ENCODE results near the gene ZNF787. TPM values are rescaled to one million over a fixed set of nuclear protein-coding genes. Genes with fewer than 3 reads are reported as not detected.
A peak's percentile ranks its signal among the peaks of the same experiment; 100 is the strongest.

ZNF787 gene
- 10 to 100 TPM; 49.1 to 61.2 (median 56.1) TPM for total RNA-seq
- long read RNA-seq, donor 1, transcript ZNF787-201 (2 exons, 386 nt) = minor isoform, 5 of 86 reads
- long read RNA-seq, donor 1, transcript ZNF787-203 (3 exons, 1,925 nt) = major isoform, 63 of 86 reads
- long read RNA-seq, donor 1, partial matches to known transcripts = 0 of 86 reads
- long read RNA-seq, donor 1, other reads (novel, unspliced or antisense) = 18 of 86 reads
- long read RNA-seq, donor 2, partial matches to known transcripts = 0 of 2 reads
- long read RNA-seq, donor 2, other reads (novel, unspliced or antisense) = 2 of 2 reads

DNA sequence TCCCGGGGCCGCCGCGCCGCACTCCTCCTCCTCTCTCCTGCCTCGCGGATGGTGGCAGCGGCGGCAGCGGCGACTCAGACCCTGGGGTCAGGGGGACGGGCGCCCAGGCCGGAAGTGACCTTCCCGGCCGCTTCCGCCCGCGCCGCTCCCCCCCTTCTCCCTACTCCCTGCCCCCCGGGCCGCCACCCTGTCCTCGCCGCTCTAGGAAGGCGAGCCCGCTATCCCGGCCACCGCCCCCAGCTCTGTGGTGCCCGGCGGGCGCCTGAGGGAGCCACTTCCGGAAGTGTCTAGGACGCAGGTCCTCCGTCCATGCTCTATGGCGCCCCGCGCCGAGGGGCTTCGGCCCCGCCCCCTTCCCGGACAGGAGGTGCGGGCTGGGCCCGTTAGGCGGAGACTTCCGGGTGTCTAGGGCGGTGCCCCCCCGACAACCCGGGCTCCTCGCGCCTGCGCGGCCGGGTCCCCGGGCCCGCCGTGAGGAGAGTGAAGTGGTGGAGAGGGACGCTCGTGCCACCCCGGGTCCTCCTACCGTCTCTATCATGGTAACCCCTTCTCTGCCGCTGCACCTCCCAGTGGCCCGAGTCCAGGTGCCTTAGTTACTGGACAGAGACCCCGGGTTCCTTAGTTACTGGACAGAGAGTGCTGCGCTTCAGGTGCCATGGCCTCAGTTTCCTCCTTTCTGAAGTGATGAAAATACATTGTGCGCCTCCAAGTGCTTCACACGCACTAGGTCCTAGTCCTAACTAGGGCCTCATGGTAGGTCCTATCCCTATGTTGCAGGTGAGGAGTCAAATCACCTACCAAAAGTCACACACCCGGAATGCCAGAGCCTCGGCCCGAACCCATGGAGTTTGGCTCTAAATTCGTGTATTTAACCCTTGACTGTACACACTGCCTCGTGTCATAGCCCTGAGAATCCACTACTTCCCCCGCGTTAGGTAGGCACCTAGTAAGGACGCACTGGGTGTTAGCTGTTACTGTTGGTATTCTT lies at the start of gene ZNF787:
Gene ZNF787, minus strand, starts transcription at position 116 of the 988 bp plus-strand sequence. CDS start 18,078 bp downstream, outside the sequence.
- no peaks in the 10 kb centered on the region for H3K36me3 ChIP-seq (ENCODE audit: low read depth)
- H3K4me1 ChIP-seq (ENCODE audit: low read depth) = peaks cover 43% of the 10 kb centered on the region
- peak; percentile 97 to 99 (median 99) for DNase-seq
- intact Hi-C loops (cut with DNase I, micrococcal nuclease) = no loop called here
- TF ChIP-seq, protein P1, sequence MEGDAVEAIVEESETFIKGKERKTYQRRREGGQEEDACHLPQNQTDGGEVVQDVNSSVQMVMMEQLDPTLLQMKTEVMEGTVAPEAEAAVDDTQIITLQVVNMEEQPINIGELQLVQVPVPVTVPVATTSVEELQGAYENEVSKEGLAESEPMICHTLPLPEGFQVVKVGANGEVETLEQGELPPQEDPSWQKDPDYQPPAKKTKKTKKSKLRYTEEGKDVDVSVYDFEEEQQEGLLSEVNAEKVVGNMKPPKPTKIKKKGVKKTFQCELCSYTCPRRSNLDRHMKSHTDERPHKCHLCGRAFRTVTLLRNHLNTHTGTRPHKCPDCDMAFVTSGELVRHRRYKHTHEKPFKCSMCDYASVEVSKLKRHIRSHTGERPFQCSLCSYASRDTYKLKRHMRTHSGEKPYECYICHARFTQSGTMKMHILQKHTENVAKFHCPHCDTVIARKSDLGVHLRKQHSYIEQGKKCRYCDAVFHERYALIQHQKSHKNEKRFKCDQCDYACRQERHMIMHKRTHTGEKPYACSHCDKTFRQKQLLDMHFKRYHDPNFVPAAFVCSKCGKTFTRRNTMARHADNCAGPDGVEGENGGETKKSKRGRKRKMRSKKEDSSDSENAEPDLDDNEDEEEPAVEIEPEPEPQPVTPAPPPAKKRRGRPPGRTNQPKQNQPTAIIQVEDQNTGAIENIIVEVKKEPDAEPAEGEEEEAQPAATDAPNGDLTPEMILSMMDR (IDR thresholded peaks at IDR 0.05) = no peak
- no peaks in the 10 kb centered on the region for H3K9me3 ChIP-seq
- peak; percentile 85 for ATAC-seq
- peak within 1 kb of the TSS; percentile 68 for H3K4me3 ChIP-seq

DNA sequence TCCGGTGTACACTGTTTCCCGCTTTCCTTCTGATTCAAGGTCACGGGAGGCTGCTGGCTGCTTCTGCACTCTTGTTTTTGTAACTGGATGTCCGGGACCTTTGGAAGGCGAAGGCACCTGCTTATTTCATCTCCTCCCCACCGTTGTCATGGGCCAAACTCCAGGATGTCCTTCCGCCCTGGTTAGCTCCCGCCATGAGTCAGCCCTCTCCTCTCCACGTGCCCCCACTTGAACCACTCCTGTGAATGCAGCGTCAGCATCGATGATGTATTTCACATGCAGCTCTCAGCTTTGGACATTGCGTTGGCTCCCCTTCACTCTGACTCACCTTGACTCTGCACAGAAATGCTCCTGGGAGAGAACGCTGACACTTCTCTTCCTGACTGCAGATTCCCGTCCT lies 49.2 kb upstream of the ZNF787 start:
- ATAC-seq (no peak), DNase-seq (no peak)
- intact Hi-C loops (cut with DNase I, micrococcal nuclease) = loop anchor here in 1 of 2 donors (10.0 kb wide), 1 partner anchor 95 kb away; no protein-coding TSS in a partner anchor
- TF ChIP-seq, protein P1 (IDR thresholded peaks at IDR 0.05) = no peak
- H3K4me3 ChIP-seq = no peak overlapping the region
- no peaks in the 10 kb centered on the region for H3K36me3 ChIP-seq (ENCODE audit: low read depth)
- H3K4me1 ChIP-seq (ENCODE audit: low read depth) = no peaks in the 10 kb centered on the region
- H3K9me3 ChIP-seq = no peaks in the 10 kb centered on the region

DNA sequence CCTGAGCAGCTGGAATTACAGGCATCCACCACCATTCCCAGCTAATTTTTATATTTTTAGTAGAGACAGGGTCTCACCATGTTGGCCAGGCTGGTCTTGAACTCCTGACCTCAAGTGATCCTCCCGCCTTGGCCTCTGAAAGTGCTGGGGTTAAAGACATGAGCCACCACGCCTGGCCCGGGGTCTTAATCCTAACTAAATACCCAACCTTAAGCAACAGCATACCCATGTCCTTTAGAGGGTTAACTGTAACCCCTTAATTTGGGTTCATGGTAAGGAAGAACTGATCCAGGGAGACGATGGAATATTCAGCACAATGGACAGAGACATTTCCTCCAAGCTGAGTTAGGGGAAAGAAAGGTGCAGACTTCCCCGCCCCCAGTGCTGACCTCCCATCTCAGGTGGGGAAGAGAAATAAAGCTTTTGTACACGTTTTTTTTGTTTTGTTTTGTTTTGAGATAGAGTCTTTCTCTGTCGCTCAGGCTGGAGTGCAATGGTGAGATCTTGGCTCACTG lies 46.0 kb upstream of the ZNF787 start:
- intact Hi-C loops (cut with DNase I, micrococcal nuclease) = no loop called here

DNA sequence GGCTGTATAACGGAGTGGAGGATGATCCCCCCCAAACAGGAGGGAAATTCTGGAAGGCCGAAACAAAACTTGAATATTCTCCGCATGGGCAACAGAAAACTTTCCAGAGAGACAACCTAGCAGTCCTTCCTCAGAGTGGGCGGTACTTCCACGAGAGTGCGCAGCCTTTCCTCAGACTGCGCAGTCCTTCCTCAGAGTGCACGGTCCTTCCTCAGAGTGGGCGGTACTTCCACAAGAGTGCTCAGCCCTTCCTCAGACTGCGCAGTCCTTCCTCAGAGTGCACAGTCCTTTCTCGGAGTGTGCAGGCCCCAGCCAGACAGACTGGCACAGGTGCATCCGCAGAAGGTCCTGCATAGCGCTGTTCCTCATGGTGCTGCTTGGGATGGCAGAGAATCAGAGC lies 42.0 kb upstream of the ZNF787 start:
- DNase-seq (no peak), ATAC-seq (no peak)
- intact Hi-C loops (cut with DNase I, micrococcal nuclease) = loop anchor here in 1 of 2 donors (5.0 kb wide), 1 partner anchor 76 kb away; no protein-coding TSS in a partner anchor
- no peaks in the 10 kb centered on the region for H3K4me1 ChIP-seq (ENCODE audit: low read depth)
- H3K36me3 ChIP-seq (ENCODE audit: low read depth) = no peaks in the 10 kb centered on the region
- TF ChIP-seq, protein P1 (IDR thresholded peaks at IDR 0.05) = no peak
- H3K9me3 ChIP-seq = no peaks in the 10 kb centered on the region
- no peak overlapping the region for H3K4me3 ChIP-seq

More for the DNA sequence above, 46.0 kb upstream of the ZNF787 start:
- DNase-seq (no peak), ATAC-seq (no peak)
- Histone ChIP-seq H3K36me3 (ENCODE audit: low read depth) (no peaks in the 10 kb centered on the region), H3K9me3 (no peaks in the 10 kb centered on the region), H3K4me1 (ENCODE audit: low read depth) (no peaks in the 10 kb centered on the region), H3K4me3 (no peak overlapping the region)
- TF ChIP-seq, protein P1 (IDR thresholded peaks at IDR 0.05) = no peak

DNA sequence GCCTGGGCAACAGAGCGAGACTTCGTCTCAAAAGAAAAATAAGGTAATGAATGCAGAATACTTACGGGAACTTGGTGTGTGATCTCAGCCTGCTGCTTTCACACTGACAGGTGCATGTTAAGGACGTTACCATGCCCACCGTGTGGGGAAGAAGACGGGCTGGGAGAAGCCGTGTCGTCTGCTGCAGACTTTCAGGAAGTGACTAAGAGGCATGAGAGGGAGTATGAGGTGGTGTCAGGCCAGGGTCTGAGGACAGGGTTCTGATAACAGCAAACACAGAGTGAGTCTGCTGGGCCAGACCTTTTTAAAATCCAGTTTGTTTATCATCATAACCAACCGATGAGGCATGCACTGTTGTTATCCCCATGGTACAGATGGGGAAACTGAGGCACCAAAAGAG lies 41.2 kb upstream of the ZNF787 start:
- intact Hi-C loops (cut with DNase I, micrococcal nuclease) = loop anchor here in 1 of 2 donors (5.0 kb wide), 1 partner anchor 75 kb away; no protein-coding TSS in a partner anchor
- H3K36me3 ChIP-seq (ENCODE audit: low read depth) = no peaks in the 10 kb centered on the region
- H3K4me3 ChIP-seq = no peak overlapping the region
- DNase-seq (no peak), ATAC-seq (no peak)
- H3K4me1 ChIP-seq (ENCODE audit: low read depth) = no peaks in the 10 kb centered on the region
- no peaks in the 10 kb centered on the region for H3K9me3 ChIP-seq
- TF ChIP-seq, protein P1 (IDR thresholded peaks at IDR 0.05) = no peak

Data from mucosa of descending colon (tissue), 3 donors.